Activated naive CD4-positive, alpha-beta T cell treated with anti-CD3 and anti-CD28 coated beads, Interleukin-2, amount 50 U/mL, for 24 hours (primary cell): ENCODE results near the gene CUL9.
"Not testable (repeated sequence)": the region's sequence is repeated elsewhere in the genome, so short reads cannot be mapped to it uniquely, and the experiment has no call there.

ENCODE experiments used
- H3K27ac Mint-ChIP-seq: one replicate; pipeline ENCODE4 v1.8.0; 2021; ENCODE audit warnings: mild to moderate bottlenecking, mixed read lengths
- H3K27me3 Mint-ChIP-seq: one replicate; pipeline ENCODE4 v1.8.0; 2021; ENCODE audit warnings: mixed read lengths
- H3K36me3 Mint-ChIP-seq: one replicate; pipeline ENCODE4 v1.8.0; 2021; ENCODE audit warnings: mixed read lengths
- H3K4me1 Mint-ChIP-seq: one replicate; pipeline ENCODE4 v1.8.0; 2021; ENCODE audit warnings: mixed read lengths
- H3K4me3 Mint-ChIP-seq: one replicate; pipeline ENCODE4 v1.8.0; 2021; ENCODE audit warnings: mild to moderate bottlenecking, mixed read lengths
- H3K9me3 Mint-ChIP-seq: one replicate; pipeline ENCODE4 v1.8.0; 2021; ENCODE audit warnings: mixed read lengths

Gene CUL9

GRCh38 chr6:43181942-43182860 lies at the start of gene CUL9:
Gene CUL9, plus strand, starts transcription at chr6:43182196. Its CDS starts 2,115 bp downstream, at chr6:43184311.
- peaks cover 1% of the 10 kb centered on the region for H3K36me3 Mint-ChIP-seq
- no peaks in the 10 kb centered on the region for H3K27me3 Mint-ChIP-seq
- H3K9me3 Mint-ChIP-seq = no peaks in the 10 kb centered on the region
- H3K27ac Mint-ChIP-seq = peak within 1 kb of the TSS; percentile 88
- peaks cover 55% of the 10 kb centered on the region for H3K4me1 Mint-ChIP-seq
- peak within 1 kb of the TSS; percentile 95 for H3K4me3 Mint-ChIP-seq

GRCh38 chr6:43138267-43138666 lies 43.7 kb upstream of the CUL9 start:
- Mint-ChIP-seq H3K4me3 (no peak overlapping the region), H3K27ac (no peak overlapping the region), H3K36me3 (no peaks in the 10 kb centered on the region), H3K4me1 (peaks cover 11% of the 10 kb centered on the region), H3K9me3 (no peaks in the 10 kb centered on the region), H3K27me3 (no peaks in the 10 kb centered on the region)

- H3K36me3 Mint-ChIP-seq, H3K27me3 Mint-ChIP-seq, H3K4me3 Mint-ChIP-seq, H3K9me3 Mint-ChIP-seq, H3K27ac Mint-ChIP-seq: not testable (repeated sequence)
- peaks cover 16% of the 10 kb centered on the region for H3K4me1 Mint-ChIP-seq
These were observed 42.0 kb upstream of the CUL9 start for GRCh38 chr6:43139973-43140372.

GRCh38 chr6:43141644-43142043 lies 40.4 kb upstream of the CUL9 start:
- H3K27me3 Mint-ChIP-seq = no peaks in the 10 kb centered on the region
- H3K27ac Mint-ChIP-seq = no peak overlapping the region
- H3K9me3 Mint-ChIP-seq = no peaks in the 10 kb centered on the region
- H3K36me3 Mint-ChIP-seq = no peaks in the 10 kb centered on the region
- H3K4me3 Mint-ChIP-seq = no peak overlapping the region
- H3K4me1 Mint-ChIP-seq = peaks cover 16% of the 10 kb centered on the region

- H3K9me3 Mint-ChIP-seq = no peaks in the 10 kb centered on the region
- peaks cover 16% of the 10 kb centered on the region for H3K4me1 Mint-ChIP-seq
- no peak overlapping the region for H3K27ac Mint-ChIP-seq
- no peak overlapping the region for H3K4me3 Mint-ChIP-seq
- H3K27me3 Mint-ChIP-seq = no peaks in the 10 kb centered on the region
- no peaks in the 10 kb centered on the region for H3K36me3 Mint-ChIP-seq
These were observed 39.9 kb upstream of the CUL9 start for GRCh38 chr6:43142101-43142500.

GRCh38 chr6:43143235-43144128 lies 38.5 kb upstream of the CUL9 start:
- H3K27me3 Mint-ChIP-seq = no peaks in the 10 kb centered on the region
- H3K27ac Mint-ChIP-seq = peak overlapping the region; percentile 57
- no peaks in the 10 kb centered on the region for H3K9me3 Mint-ChIP-seq
- H3K4me3 Mint-ChIP-seq = peak overlapping the region; percentile 27
- peaks cover 16% of the 10 kb centered on the region for H3K4me1 Mint-ChIP-seq
- no peaks in the 10 kb centered on the region for H3K36me3 Mint-ChIP-seq

GRCh38 chr6:43144879-43145278 lies 37.1 kb upstream of the CUL9 start:
- H3K9me3 Mint-ChIP-seq = no peaks in the 10 kb centered on the region
- no peak overlapping the region for H3K4me3 Mint-ChIP-seq
- H3K27ac Mint-ChIP-seq = no peak overlapping the region
- H3K4me1 Mint-ChIP-seq = peaks cover 16% of the 10 kb centered on the region
- no peaks in the 10 kb centered on the region for H3K27me3 Mint-ChIP-seq
- H3K36me3 Mint-ChIP-seq = no peaks in the 10 kb centered on the region

GRCh38 chr6:43146261-43146660 lies 35.7 kb upstream of the CUL9 start:
- Mint-ChIP-seq H3K27me3 (no peaks in the 10 kb centered on the region), H3K4me3 (no peak overlapping the region), H3K27ac (no peak overlapping the region), H3K4me1 (peaks cover 16% of the 10 kb centered on the region), H3K9me3 (no peaks in the 10 kb centered on the region), H3K36me3 (no peaks in the 10 kb centered on the region)

- no peak overlapping the region for H3K4me3 Mint-ChIP-seq
- H3K4me1 Mint-ChIP-seq = peaks cover 15% of the 10 kb centered on the region
- no peaks in the 10 kb centered on the region for H3K27me3 Mint-ChIP-seq
- H3K9me3 Mint-ChIP-seq = no peaks in the 10 kb centered on the region
- H3K36me3 Mint-ChIP-seq = no peaks in the 10 kb centered on the region
- H3K27ac Mint-ChIP-seq = no peak overlapping the region
These were observed 35.0 kb upstream of the CUL9 start for GRCh38 chr6:43146709-43147688.

GRCh38 chr6:43147691-43148477 lies 34.1 kb upstream of the CUL9 start:
- Mint-ChIP-seq H3K27ac (no peak overlapping the region), H3K4me1 (peaks cover 8% of the 10 kb centered on the region), H3K36me3 (no peaks in the 10 kb centered on the region), H3K4me3 (no peak overlapping the region), H3K9me3 (no peaks in the 10 kb centered on the region), H3K27me3 (no peaks in the 10 kb centered on the region)

- Mint-ChIP-seq H3K4me1 (no peaks in the 10 kb centered on the region), H3K9me3 (no peaks in the 10 kb centered on the region), H3K27ac (no peak overlapping the region), H3K27me3 (no peaks in the 10 kb centered on the region), H3K36me3 (no peaks in the 10 kb centered on the region), H3K4me3 (no peak overlapping the region)
These were observed 32.7 kb upstream of the CUL9 start for GRCh38 chr6:43149265-43149664.

GRCh38 chr6:43150051-43150751 lies 31.8 kb upstream of the CUL9 start:
- no peaks in the 10 kb centered on the region for H3K36me3 Mint-ChIP-seq
- H3K27me3 Mint-ChIP-seq = no peaks in the 10 kb centered on the region
- no peak overlapping the region for H3K4me3 Mint-ChIP-seq

GRCh38 chr6:43159599-43159998 lies 22.4 kb upstream of the CUL9 start:
- no peaks in the 10 kb centered on the region for H3K27me3 Mint-ChIP-seq
- H3K4me3 Mint-ChIP-seq = no peak overlapping the region
- H3K9me3 Mint-ChIP-seq = no peaks in the 10 kb centered on the region
- no peaks in the 10 kb centered on the region for H3K4me1 Mint-ChIP-seq
- H3K36me3 Mint-ChIP-seq = no peaks in the 10 kb centered on the region
- H3K27ac Mint-ChIP-seq = no peak overlapping the region

More at GRCh38 chr6:43150051-43150751, 31.8 kb upstream of the CUL9 start:
- no peak overlapping the region for H3K27ac Mint-ChIP-seq
- H3K9me3 Mint-ChIP-seq = no peaks in the 10 kb centered on the region
- no peaks in the 10 kb centered on the region for H3K4me1 Mint-ChIP-seq

- H3K36me3 Mint-ChIP-seq = no peaks in the 10 kb centered on the region
- no peak overlapping the region for H3K27ac Mint-ChIP-seq
- H3K9me3 Mint-ChIP-seq = no peaks in the 10 kb centered on the region
- no peak overlapping the region for H3K4me3 Mint-ChIP-seq
- no peaks in the 10 kb centered on the region for H3K27me3 Mint-ChIP-seq
- H3K4me1 Mint-ChIP-seq = no peaks in the 10 kb centered on the region
These were observed 18.1 kb upstream of the CUL9 start for GRCh38 chr6:43163899-43164298.
